Inflammatory macrophage (primary cell): ENCODE data around the gene ALPI.
"Not testable (repeated sequence)": the region's sequence is repeated elsewhere in the genome, so short reads cannot be mapped to it uniquely, and the experiment has no call there.

Experiments used
- DNase-seq, 2 donors: peaks; one replicate each; pipeline ENCODE4 v3.0.0-alpha.2; 2020 to 2022
- total RNA-seq, 18 experiments: gene quantifications; one replicate each; lab custom pipeline; 2026; ENCODE audit warnings: mixed read lengths in 6 of 18, inconsistent platforms in 2 of 18; lab: John Stamatoyannopoulos, UW

ALPI gene
- 0 to 0.10 (median 0) reads per million in 18 experiments for total RNA-seq

DNA sequence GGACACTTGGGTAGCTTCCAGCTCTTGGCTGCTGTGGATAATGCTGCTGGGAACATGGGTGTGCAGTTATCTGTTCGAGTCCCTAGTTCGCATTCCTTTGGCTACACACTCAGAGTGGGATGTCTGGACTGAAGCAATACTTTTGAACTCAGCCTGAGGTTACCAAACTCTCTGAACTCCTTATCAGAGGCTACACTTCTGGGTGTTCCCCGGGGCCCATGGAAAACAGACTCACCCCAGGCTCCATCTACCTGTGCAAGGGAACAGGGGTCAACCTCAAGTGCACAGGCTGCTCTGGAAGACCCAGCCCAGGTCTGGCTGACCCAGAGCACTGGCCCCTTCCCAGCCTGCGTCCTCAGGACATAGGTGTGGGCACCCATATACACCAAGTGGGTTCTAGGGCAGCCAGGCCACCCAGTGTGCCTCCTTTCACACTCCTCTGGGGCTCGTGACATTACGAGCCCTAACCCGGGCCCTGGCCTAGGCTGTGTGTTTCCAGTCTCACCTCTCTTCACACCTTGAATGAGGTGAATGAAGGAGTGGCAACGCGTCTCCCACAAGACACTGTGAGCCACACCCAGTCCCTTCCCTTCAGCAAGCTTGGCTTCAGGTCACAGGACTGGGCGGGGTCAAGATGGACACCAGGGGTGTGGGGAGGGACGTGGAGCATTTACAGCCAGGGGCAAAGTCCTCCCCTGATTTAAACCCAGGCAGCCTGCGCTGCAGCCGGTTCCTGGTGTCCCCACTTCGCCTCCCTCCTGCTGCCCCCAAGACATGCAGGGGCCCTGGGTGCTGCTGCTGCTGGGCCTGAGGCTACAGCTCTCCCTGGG lies at the start of gene ALPI:
ALPI (plus strand) TSS at position 728 of the 830 bp plus-strand sequence; CDS start at position 775, 47 bp downstream.
- DNase-seq = no peak

DNA sequence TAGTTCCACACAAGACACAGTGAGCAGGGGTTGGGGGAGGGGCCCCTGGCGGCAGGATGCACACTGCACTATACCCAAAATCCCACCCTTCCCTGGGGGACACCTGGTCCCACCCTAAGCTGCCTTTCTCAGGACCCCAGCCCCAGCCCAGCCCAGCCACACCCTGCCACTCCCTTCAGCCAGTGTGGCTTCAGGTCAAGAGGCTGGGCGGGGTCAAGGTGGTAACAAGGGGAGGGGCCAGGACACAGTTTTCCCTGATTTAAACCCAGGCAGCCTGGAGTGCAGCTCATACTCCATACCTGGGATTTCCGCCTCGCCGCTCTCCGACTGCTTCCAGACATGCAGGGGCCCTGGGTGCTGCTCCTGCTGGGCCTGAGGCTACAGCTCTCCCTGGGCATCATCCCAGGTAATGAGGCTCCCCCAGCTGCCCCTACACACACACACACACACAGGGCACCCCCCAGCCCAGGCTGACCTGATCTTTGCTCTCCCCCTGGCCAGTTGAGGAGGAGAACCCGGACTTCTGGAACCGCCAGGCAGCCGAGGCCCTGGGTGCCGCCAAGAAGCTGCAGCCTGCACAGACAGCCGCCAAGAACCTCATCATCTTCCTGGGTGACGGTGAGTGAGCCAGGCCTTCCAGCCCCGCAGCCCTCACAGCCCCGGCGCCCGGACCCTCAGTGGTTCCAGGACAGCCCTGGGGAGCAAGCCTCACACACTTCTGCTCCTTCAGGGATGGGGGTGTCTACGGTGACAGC lies 49.2 kb upstream of the ALPI start, which contains the start of gene ALPG:
ALPG (plus strand) TSS at position 289 of the 755 bp plus-strand sequence; CDS start at position 340, 51 bp downstream.
- no peak for DNase-seq

DNA sequence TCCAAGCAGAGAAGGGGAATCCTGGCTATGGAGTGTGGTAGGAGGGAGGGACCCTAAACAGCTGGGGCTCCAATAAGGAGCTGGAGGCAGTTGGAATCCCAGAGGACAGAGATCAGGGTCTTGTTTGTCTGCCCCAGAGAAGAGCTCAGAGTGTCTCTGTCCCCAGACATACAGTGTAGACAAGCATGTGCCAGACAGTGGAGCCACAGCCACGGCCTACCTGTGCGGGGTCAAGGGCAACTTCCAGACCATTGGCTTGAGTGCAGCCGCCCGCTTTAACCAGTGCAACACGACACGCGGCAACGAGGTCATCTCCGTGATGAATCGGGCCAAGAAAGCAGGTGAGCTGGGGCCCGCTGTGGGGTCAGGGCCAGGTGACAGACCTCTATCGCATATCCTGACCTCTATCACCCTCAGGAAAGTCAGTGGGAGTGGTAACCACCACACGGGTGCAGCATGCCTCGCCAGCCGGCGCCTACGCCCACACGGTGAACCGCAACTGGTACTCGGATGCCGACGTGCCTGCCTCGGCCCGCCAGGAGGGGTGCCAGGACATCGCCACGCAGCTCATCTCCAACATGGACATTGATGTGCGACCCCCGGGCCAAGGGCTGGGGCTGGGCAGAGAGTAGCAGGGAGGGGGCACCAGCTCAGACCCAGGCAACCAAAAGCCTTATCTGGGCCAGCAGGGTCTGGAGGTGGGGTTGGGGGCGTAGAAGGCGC lies 48.4 kb upstream of the ALPI start:
- not testable (repeated sequence) for DNase-seq

DNA sequence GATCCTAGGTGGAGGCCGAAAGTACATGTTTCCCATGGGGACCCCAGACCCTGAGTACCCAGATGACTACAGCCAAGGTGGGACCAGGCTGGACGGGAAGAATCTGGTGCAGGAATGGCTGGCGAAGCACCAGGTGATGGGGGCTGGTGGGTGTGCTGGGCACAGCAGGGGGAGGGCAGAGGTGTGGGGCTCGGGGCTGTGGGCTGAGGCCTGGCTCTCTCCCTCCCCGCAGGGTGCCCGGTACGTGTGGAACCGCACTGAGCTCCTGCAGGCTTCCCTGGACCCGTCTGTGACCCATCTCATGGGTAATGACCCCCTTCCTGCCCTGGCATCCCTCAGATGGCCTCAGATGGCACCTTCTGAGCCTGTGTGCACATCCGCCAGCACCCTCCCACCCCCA lies 47.7 kb upstream of the ALPI start:
- not testable (repeated sequence) for DNase-seq

DNA sequence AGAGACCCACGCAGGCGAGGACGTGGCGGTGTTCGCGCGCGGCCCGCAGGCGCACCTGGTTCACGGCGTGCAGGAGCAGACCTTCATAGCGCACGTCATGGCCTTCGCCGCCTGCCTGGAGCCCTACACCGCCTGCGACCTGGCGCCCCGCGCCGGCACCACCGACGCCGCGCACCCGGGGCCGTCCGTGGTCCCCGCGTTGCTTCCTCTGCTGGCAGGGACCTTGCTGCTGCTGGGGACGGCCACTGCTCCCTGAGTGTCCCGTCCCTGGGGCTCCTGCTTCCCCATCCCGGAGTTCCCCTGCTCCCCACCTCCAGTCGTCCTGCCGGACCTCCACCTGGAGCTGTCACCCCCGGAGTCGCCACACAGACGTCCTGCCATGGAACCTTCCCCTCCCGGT lies 46.3 kb upstream of the ALPI start:
- not testable (repeated sequence) for DNase-seq

DNA sequence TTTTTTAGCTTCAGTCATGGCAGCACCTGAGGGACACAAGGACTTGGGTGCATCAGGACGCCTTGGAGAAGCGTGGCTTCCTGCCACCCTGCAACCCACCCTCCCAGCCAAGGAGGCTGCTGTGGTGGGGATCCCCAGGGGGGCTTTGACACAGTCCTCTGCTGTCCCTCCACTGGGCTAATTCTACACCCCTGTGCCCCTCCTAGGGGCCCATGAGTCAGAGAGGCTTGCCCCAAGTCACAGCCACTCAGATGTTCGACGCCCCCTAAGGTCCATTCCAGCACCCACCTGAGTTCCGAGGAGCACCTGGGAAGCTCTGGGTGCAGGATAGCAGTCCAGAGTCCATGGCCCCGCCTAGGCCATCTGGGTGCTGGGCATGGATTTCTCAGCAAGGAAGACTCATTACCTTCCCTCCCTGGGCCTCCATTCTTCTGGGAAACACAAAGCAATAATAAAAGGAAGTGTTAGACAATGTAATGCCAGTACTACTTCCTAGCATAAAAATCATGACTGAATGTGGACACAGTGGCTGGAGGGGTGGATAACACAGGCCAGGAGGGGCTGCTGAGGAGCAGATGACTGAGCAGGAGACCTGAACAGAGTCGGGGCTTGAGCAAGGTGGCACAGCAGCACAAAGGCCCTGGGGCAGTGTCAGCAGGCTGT lies 45.6 kb upstream of the ALPI start:
- DNase-seq = no peak

DNA sequence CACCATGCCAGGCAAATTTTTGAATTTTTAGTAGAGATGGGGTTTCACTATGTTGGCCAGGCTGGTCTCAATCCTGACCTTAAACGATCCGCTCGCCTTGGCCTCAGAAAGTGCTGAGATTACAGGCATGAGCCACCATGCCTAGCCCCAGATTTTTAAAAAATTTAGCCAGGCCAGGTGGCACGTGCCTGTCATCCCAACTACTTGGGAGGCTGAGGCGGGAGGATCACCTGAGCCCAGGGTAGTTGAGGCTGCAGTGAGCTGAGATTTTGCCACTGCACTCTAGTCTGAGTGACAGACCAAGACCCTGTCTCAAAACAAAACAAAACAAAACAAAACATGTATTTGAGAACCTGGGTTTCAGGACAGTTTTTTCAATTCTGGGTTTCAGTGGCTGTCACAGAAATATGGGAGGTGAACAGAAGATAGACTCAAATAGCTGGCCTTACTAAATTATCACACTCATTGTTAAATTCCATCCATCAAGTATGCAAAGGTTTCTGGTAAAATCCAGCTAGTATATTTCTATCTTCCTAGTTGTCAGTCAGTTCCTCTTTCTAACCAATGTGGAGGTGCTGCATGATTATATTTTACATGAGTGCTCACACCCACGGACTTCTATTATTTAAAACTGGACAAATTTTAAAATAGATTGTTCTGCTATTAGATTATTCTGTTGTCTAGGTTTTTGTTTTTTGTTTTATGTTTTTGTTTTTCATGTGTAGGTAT lies 43.9 kb upstream of the ALPI start:
- DNase-seq = no peak

DNA sequence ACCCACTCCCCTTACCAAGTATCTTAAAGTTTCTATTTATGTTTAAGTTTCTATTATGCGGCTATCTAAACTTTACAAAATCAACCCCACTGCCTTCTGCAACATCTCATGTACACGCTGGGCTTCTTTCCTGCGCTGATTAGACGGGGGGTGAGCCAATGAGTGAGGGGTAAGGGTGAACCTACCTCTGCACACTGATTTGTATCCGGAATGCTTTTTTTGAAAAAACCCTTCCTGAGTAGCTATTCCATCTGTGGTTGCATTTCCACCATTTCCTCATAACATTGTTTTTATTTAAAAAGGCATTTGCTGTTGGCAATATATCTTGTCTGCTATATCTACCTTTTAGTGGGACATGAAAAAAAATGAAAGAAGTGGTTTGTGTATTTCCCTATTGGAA lies 43.0 kb upstream of the ALPI start:
- no peak for DNase-seq

DNA sequence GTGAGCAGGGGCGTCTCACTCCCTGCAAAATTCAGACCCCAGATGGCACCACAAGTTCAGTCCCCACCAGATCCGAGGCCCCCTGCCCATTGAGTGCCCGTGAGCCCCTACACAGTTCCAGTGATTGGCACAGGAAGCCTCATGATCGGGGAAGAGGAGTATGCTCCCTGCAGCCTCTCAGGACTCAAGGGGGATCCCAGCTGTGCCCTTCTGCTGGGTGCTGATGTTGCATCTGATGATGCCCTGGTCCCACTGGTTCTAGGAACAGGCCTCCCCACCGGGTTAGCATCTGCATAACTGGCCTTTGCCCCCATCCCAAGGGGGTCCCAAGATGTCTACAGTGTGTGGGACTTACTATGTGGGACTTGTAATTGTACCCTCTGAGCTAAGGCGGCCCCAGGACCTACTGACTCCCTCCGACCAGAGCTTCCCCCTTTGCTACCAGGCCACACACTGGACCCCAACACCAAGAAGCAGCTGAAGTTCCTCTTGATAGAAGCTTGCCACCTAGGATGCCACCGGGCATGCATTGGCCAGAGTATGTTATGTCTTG lies 40.7 kb upstream of the ALPI start:
- DNase-seq = no peak

DNA sequence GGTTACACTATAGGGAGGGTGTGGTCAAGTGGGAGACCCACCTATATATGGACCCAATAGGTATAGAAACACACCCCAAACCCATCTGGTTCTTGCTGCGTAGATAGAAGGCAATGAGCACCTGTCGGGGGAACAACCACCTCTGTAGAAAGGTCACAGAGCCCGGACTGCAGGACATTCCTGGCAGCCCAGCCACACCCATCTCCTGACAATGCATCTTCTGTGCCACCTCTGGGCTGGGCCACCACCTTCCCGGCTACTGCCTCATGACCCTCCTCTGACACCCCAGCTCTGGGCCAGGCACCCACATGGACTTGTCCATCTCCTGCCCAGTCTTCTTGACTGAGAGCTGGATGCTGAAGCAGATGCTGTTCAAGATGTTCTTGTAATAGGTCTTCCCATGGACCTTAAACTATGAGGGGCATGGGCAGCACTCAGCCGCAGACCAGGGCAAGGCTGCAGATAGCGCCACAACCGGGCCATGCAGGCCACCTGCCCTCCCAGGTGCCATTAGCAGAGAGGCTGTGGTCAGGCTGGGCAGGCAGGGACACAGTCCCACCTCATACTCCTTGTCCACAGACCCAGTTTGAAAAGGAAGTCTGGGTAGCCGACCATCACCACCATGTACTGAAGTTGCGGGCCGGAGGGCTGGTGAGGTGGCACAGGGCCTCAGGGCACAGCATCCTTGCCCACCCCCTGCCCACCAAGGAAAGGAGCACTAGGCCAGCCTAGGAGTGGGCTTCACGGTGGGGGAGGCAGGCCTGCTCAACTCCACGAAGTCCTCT lies 40.0 kb upstream of the ALPI start:
- no peak for DNase-seq

DNA sequence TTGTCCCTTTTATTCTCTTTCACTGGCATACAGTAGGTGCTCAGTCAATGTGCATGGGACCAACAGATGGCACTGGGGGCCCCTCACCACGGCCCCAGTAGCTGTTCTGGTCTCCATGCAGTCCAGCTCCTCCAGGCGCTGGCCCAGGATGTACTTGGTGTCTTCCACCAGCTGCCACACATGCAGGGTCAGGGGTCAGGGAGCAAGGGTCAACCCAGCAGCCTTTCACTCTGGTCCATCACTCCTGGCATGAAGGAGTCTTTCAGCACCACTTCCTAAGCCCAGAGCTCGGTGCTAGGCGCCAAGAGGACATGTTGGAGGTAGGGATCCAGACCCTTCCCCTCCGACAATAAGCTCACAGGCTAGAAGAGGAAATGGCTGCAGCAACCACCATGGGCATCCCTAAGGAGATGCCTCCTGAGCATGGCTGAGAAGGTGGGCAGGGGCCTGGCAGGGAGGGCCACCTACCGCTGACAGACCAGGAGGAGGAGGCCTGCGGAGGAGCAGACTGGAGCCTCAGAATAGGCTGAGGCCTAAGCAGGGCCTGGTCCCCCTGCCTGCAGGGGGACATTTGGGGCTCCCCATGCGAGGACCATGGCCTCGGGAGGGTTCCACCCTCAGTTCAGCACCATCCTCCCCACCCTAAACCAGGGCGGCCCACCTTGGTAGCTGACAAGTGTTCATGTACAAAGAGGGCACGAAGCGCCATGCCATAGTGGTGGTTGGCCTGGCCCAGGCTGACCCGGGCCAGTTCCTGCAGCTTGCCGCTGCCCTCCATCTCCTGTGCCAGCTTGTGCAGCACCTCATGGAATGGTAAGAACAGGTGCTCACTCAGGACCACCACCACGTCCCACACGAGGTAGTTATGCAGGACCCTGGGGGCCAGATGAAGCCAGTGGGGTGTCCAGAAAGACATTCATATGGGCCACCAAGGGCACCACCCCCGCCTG lies 39.2 kb upstream of the ALPI start:
- no peak for DNase-seq

DNA sequence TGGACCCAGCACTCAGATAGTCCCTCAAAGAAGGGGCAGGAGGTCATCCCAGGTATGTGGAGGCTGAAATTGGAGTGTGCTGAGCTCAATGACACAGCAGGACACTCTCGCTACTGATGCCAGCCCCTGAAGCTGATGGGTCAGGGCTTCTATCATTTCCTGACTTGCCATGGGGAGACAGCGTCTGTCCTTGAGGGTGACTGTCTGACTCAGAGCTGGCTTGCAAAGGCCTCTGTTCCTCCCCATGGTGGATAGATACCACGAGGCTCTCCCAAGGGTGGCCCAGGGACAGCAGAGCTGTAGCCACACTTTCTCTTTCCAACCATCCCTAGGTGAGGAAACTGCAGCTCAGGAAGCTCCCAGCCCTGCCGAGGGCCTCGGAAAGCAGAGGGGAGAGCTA lies 38.5 kb upstream of the ALPI start:
- DNase-seq = no peak

DNA sequence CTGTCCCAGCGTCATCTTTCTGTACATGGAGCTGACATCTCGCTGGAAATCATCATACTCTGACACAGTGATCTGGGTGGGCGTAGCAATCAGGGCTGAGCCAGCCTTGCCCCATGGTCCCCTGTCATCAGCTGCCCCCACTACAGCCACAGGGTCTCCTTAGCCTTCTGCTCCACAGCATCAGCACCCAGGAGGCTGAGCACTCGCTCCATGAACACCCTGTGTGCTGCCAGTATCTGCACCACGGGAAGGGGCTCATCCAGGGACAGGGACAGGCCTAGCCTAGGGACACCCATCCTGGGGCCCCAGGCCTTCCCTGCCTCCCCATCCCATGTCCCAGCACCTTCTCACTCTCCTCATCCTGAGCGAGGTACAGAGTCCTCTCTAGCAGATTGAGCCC lies 37.9 kb upstream of the ALPI start:
- DNase-seq = no peak

DNA sequence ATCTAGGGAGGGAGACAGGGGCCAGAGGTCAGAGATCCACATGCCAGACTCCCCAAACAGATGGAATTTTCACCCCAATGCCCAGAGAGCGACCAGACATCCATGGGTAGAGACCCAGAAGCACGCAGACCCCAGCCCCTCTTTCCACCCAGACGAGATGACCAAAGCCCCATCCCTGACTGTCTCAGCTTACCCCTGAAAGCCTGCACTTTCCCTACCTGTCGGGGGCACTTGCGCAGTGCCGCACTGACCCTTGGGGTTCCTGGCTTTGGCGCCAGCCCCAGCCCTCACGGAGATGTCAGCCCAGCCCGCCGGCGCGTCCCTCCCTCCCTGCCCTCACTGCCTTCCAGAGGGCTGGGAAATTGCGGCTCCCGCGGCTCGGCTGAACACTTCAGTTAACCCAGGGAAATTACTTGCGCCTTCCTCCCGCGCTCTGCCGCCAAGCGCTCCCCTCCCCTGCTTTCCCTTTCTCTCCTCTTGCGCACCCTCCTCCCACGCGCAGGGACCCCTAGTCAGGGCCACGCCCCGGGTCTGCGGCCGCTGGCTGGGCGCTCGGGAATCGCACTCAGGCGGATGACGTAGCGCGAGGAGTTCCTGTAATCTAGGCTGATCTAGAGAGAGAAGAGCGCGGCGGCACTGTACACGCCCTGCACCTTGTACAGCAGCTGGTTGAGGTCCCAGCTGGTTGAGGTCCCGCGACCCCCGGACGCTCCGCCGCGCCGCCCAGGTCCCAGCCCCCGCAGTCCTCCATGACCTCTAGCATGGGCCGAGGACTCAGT lies 37.3 kb upstream of the ALPI start:
- peak; percentile 8 to 18 for DNase-seq

DNA sequence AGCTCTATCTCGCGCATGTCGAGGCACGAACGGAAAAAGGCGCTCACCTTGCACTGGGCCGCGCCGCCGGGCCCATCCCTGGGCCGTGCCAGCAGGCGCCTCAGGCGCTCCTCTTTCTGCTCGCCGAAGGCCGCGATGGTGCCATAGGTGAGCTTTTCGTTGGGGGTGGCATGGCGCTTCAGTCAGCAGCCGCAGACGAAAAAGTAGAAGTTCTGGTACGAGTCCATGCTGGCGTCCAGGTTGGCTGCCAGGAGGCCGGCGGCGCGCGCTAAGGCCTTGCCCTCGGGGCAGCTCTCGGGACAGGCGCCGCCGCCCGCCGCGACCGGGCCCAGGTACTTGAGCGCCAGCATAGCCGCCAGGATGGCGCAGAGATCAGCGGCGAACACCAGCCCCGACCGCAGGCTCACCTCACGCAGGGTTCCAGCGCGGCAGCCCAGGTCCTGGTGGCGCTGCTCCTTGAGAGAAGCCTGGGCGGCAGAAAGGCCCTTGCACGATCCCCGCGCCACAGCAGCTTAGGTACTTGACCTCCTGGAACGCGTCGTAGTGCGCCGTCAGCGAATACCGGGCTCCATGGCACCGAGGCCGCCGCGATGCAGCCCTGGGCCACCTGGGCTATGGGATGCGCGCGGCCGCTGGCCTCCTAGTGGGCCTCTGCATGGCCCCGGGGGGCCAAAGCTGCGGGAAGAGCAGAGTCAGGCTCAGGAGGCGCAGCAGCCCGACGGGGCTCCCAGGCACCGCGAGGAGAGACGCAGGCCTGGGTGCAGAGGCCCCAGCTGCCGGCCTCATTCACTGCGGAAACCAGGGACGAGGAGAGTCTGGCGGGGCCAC lies 36.5 kb upstream of the ALPI start:
- DNase-seq = no peak

DNA sequence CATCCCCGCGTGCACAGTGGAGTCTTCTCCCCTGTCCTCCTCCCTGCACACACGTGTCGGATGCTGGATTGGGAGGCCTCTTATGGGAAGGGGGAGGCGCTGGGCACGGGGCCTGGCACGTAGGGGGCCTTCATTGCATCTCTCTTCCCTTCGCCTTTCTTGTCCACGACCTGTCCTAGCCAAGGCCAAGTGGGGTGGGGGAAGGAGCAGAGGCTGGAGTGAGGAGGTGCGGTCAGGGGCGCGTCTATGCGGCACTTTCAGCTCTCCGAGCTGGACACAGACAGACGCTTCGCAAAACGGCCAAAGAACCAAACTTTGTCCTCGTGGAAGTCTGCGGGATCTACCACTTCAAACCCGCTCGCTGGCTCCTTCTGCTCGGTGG lies 35.9 kb upstream of the ALPI start:
- no peak for DNase-seq

DNA sequence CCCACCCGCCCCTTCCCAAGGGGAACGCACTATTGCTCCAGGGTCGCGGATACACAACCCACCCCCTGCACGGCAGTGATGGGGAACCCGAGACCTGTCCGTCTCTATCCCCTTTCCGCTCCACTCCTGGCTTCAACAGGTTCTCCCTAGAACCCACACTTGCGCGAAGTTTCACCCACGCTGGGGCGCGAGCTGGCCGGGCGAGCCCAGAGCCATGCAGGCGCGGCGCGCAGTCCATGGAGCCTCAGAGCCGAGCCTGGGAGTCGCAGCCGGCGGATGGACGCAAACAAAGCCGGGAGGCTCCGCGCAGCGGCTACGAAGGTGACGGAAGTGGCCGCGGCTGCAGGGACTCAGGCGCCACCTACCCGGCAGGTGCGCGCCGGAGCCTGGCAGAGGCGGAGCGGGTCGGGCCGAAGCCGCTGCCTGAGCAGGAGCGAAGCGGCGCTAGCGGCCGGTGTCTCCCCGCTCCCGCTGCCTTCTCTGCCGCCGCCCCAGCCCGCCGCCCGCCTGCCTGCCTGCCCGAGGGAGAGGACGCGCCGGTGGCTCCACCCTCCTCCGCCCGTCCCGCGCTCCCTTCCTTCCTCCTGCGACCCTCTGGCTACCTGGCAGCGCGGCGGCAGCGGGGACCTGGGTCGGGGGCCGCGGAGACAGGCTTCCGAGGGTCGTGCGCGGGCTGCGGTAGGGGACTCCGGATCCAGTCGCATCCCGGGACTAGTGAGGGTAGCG lies 35.3 kb upstream of the ALPI start:
- DNase-seq = peak in 1 of 2 donors; percentile 3
